ENCODE measurements around the gene ASB1.

DNA sequence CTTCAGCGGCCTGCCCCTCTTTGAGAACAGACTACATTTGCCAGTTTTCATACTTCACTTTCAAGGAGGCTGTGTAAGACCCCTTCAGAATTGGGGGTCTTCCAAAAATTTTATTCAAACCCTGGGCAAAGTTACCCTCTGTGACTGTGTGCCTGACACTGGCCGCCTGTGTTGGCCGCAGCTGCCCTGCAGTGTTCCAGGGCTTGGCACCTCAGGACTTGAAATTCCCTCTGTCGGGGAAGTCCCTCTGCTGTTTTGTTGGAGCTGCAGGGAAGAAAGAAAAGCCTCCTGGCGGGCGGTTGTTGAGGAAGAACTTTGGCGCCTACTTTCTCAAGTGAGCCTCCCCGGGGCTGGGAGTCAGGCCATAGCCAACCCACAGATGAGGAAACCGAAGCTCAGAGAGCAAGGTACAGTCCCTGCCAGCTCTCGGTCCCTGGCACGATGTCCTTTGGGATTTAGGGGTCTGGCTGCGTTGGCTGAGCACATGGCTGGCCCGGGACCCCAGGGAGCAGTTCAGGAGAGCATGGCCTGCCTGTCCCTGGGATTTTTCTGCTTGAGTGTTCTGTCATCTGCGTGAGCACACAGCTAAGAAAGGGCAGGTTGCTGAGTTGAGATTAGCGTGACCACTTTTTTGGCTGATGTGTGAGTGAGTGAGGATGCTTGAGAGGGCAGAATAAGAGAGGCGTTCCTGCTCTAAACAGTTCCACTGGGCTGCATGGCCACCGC, 17.9 kb upstream of the ASB1 start:
- TF ChIP-seq CTCF (CRISPR knock-in tag; IDR thresholded peaks at IDR 0.05) = no peak
- no peak for TF ChIP-seq PCBP1 (IDR thresholded peaks at IDR 0.05; ENCODE audit: borderline replicate concordance, low read depth, low read length)

All from HepG2 (cell line).